H9 (cell line): ENCODE results near the gene COX8A. TPM values are rescaled to one million over a fixed set of nuclear protein-coding genes. Genes with fewer than 3 reads are reported as not detected.
A peak's percentile ranks its signal among the peaks of the same experiment; 100 is the strongest.

ENCODE experiments used
- DNase-seq: peaks from one replicate; pipeline ENCODE4 v3.0.0-alpha.2; 2017
- H2AFZ ChIP-seq: one replicate; pipeline ENCODE4 v1.6.1; 2013; ENCODE audit warnings: mild to moderate bottlenecking, low read length, control low read depth, moderate library complexity
- H2AK5ac ChIP-seq: 2 replicates; pipeline ENCODE4 v1.6.1; 2013; ENCODE audit warnings: low read length, control low read depth, mixed read lengths; ENCODE audit not compliant: insufficient read length
- H2BK120ac ChIP-seq: one replicate; pipeline ENCODE4 v1.6.1; 2013; ENCODE audit warnings: low read depth, mild to moderate bottlenecking, low read length, control low read depth, inconsistent platforms; ENCODE audit not compliant: poor library complexity, severe bottlenecking
- H2BK12ac ChIP-seq: 2 replicates; pipeline ENCODE4 v1.6.1; 2013; ENCODE audit warnings: low read length, control low read depth, mixed read lengths, low read depth; ENCODE audit not compliant: insufficient read length
- H2BK15ac ChIP-seq: 2 replicates; pipeline ENCODE4 v1.6.1; 2013; ENCODE audit warnings: low read depth, low read length, control low read depth
- H2BK20ac ChIP-seq: one replicate; pipeline ENCODE4 v1.6.1; 2013; ENCODE audit warnings: low read depth, mild to moderate bottlenecking, low read length, control low read depth, inconsistent platforms; ENCODE audit not compliant: poor library complexity, severe bottlenecking
- H2BK5ac ChIP-seq: 2 replicates; pipeline ENCODE4 v1.6.1; 2013; ENCODE audit warnings: low read length, control low read depth, mixed read lengths; ENCODE audit not compliant: insufficient read length
- H3K14ac ChIP-seq: 2 replicates; pipeline ENCODE4 v1.6.1; 2013; ENCODE audit warnings: low read length, control low read depth; ENCODE audit not compliant: insufficient read depth
- H3K18ac ChIP-seq: 2 replicates; pipeline ENCODE4 v1.6.1; 2013; ENCODE audit warnings: low read depth, mild to moderate bottlenecking, mixed read lengths, low read length, control low read depth; ENCODE audit not compliant: insufficient read length
- H3K23ac ChIP-seq: 2 replicates; pipeline ENCODE4 v1.6.1; 2013; ENCODE audit warnings: low read length, control low read depth, mixed read lengths, low read depth; ENCODE audit not compliant: insufficient read length
- H3K23me2 ChIP-seq: 2 replicates; pipeline ENCODE4 v1.6.1; 2013; ENCODE audit warnings: low read depth, mild to moderate bottlenecking, mixed read lengths, low read length, control low read depth; ENCODE audit not compliant: insufficient read length, poor library complexity, severe bottlenecking
- H3K27ac ChIP-seq: 2 replicates; pipeline ENCODE4 v1.5.1; 2013; ENCODE audit warnings: low read length, control low read depth, mixed read lengths, low read depth; ENCODE audit not compliant: insufficient read length
- H3K27me3 ChIP-seq: 2 replicates; pipeline ENCODE4 v1.6.1; 2013; ENCODE audit warnings: low read length, control low read depth, inconsistent platforms; ENCODE audit not compliant: insufficient read depth
- H3K4ac ChIP-seq: 2 replicates; pipeline ENCODE4 v1.6.1; 2013; ENCODE audit warnings: low read depth, mild to moderate bottlenecking, control low read depth, inconsistent platforms, low read length, moderate library complexity
- H3K4me1 ChIP-seq: 2 replicates; pipeline ENCODE4 v1.6.1; 2013; ENCODE audit warnings: low read length, control low read depth, inconsistent platforms; ENCODE audit not compliant: insufficient read depth
- H3K4me2 ChIP-seq: 2 replicates; pipeline ENCODE4 v1.6.1; 2013; ENCODE audit warnings: low read length, control low read depth, mixed read lengths; ENCODE audit not compliant: insufficient read length, insufficient read depth
- H3K56ac ChIP-seq: 2 replicates; pipeline ENCODE4 v1.6.1; 2013; ENCODE audit warnings: low read depth, mild to moderate bottlenecking, mixed read lengths, low read length, control low read depth; ENCODE audit not compliant: insufficient read length
- H3K79me1 ChIP-seq: 2 replicates; pipeline ENCODE4 v1.6.1; 2013; ENCODE audit warnings: low read depth, mild to moderate bottlenecking, moderate library complexity, low read length, control low read depth, inconsistent platforms; ENCODE audit not compliant: insufficient read depth, poor library complexity, severe bottlenecking
- H3K79me2 ChIP-seq: 2 replicates; pipeline ENCODE4 v1.6.1; 2013; ENCODE audit warnings: low read length, control low read depth, inconsistent platforms; ENCODE audit not compliant: insufficient read depth
- H3K9ac ChIP-seq: 2 replicates; pipeline ENCODE4 v1.6.1; 2013; ENCODE audit warnings: low read length, control low read depth, mixed read lengths; ENCODE audit not compliant: insufficient read length; ENCODE audit errors: extremely low read depth
- H3K9me3 ChIP-seq: one replicate; pipeline ENCODE4 v1.6.1; 2013; ENCODE audit warnings: low read depth, low read length, inconsistent platforms; ENCODE audit not compliant: control insufficient read depth
- H3T11ph ChIP-seq: one replicate; pipeline ENCODE4 v1.6.1; 2013; ENCODE audit warnings: mild to moderate bottlenecking, low read length, control low read depth, inconsistent platforms
- H4K20me1 ChIP-seq: one replicate; pipeline ENCODE4 v1.6.1; 2013; ENCODE audit not compliant: control insufficient read depth, insufficient read length, insufficient read depth
- H4K5ac ChIP-seq: 2 replicates; pipeline ENCODE4 v1.6.1; 2013; ENCODE audit warnings: low read depth, mild to moderate bottlenecking, mixed read lengths, low read length, control low read depth; ENCODE audit not compliant: insufficient read length
- H4K8ac ChIP-seq: replicated peaks from 2 replicates; pipeline ENCODE4 v1.6.1; 2013; ENCODE audit warnings: low read length, control low read depth, mixed read lengths, low read depth; ENCODE audit not compliant: insufficient read length
- H4K91ac ChIP-seq: 2 replicates; pipeline ENCODE4 v1.6.1; 2013; ENCODE audit warnings: low read depth, mild to moderate bottlenecking, moderate library complexity, mixed read lengths, low read length, control low read depth; ENCODE audit not compliant: insufficient read length
- H3K27ac Mint-ChIP-seq, 3 experiments: 2 replicates in 2 of 3; 3 replicates in 1 of 3; pipeline ENCODE4 v1.8.0; 2020 to 2021; ENCODE audit warnings: mixed read lengths in 3 of 3, mild to moderate bottlenecking in 1 of 3, moderate library complexity in 1 of 3
- H3K27me3 Mint-ChIP-seq: 2 replicates; pipeline ENCODE4 v1.8.0; 2021; ENCODE audit warnings: low read depth, mild to moderate bottlenecking, moderate library complexity, mixed read lengths
- H3K36me3 Mint-ChIP-seq, 3 experiments: 2 replicates in 2 of 3; 3 replicates in 1 of 3; pipeline ENCODE4 v1.8.0; 2020 to 2021; ENCODE audit warnings: low read depth in 3 of 3, mixed read lengths in 3 of 3; ENCODE audit not compliant: insufficient read depth in 1 of 3
- H3K4me1 Mint-ChIP-seq, 2 experiments: 2 replicates each; pipeline ENCODE4 v1.8.0; 2020; ENCODE audit warnings: mixed read lengths in 2 of 2
- H3K4me3 Mint-ChIP-seq, 2 experiments: 2 replicates in 1 of 2; 3 replicates in 1 of 2; pipeline ENCODE4 v1.8.0; 2020 to 2021; ENCODE audit warnings: mild to moderate bottlenecking in 2 of 2, mixed read lengths in 2 of 2, moderate library complexity in 1 of 2
- H3K9me3 Mint-ChIP-seq, 2 experiments: 2 replicates in 1 of 2; 3 replicates in 1 of 2; pipeline ENCODE4 v1.8.0; 2020; ENCODE audit warnings: mild to moderate bottlenecking in 2 of 2, mixed read lengths in 2 of 2, moderate library complexity in 1 of 2
- CTCF ChIP-seq: fragments of 200-600 bp; sonication (generic); conservative IDR thresholded peaks from 3 replicates; pipeline ENCODE4 v1.8.0; 2021; ENCODE audit warnings: antibody characterized with exemption, mild to moderate bottlenecking
- WGBS: extraction: QIAGEN DNeasy Blood & Tissue Kit; methylation state at CpG from one replicate; pipeline ENCODE4 v1.1.7; 2013; ENCODE audit warnings: missing lambda C conversion rate, low lambda C conversion rate, mixed read lengths; ENCODE audit not compliant: insufficient read length; ENCODE audit errors: extremely low coverage; 5-methylcytosine and 5-hydroxymethylcytosine counted together
- total RNA-seq: library from RNA; stranded (reverse); gene quantifications from 2 replicates; pipeline ENCODE4 v1.2.1, GENCODE V29; 2021

COX8A gene
- total RNA-seq, 1 experiment from 2014 or later: 429 TPM

- Histone ChIP-seq H3K79me1 (no peaks in the 10 kb centered on the region), H3K14ac (no peak overlapping the region), H2BK12ac (no peak overlapping the region), H4K20me1 (no peaks in the 10 kb centered on the region), H2BK120ac (no peak overlapping the region), H3K9ac (no peak overlapping the region), H3K18ac (no peak overlapping the region), H3K56ac (no peak overlapping the region), H3K27me3 (peaks cover 34% of the 10 kb centered on the region; the same call in 1 of the 2 replicates), H3K23ac (no peak overlapping the region), H3T11ph (no peak overlapping the region), H3K9me3 (no peaks in the 10 kb centered on the region), H3K27ac (no peak overlapping the region), H3K4me1 (no peaks in the 10 kb centered on the region), H4K8ac (no peak overlapping the region), H2BK15ac (no peak overlapping the region), H3K79me2 (no peaks in the 10 kb centered on the region), H2AK5ac (no peak overlapping the region), H2BK5ac (no peak overlapping the region), H3K4ac (no peak overlapping the region), H3K23me2 (peaks cover 11% of the 10 kb centered on the region), H2AFZ (no peak overlapping the region), H4K5ac (no peak overlapping the region), H2BK20ac (no peak overlapping the region), H4K91ac (no peak overlapping the region), H3K4me2 (no peak overlapping the region)
- 0 out of 5 replicates have a peak overlapping the region, but pooled peaks of 1 of the 2 experiments have one; percentile 32 for H3K4me3 Mint-ChIP-seq
- peaks cover 93% of the 10 kb centered on the region for H3K27me3 Mint-ChIP-seq
- no CpG with 5 or more reads among the region's 8 CpGs for WGBS
- no peak for DNase-seq
- H3K36me3 Mint-ChIP-seq: peaks cover 2 to 10% (median 4%) of the 10 kb centered on the region in 3 experiments; a peak in 5 of 7 replicates
- H3K4me1 Mint-ChIP-seq: peaks cover 14 to 18% of the 10 kb centered on the region in 2 experiments
- no peak for TF ChIP-seq CTCF
- H3K9me3 Mint-ChIP-seq: peaks cover 9 to 14% of the 10 kb centered on the region in 2 experiments; a peak in 3 of 5 replicates
- no peak overlapping the region for H3K27ac Mint-ChIP-seq
Measured at GRCh38 chr11:64009710-64010109, 35.3 kb downstream of the COX8A start.
